ENCODE data around the gene TUBG2.

DNA sequence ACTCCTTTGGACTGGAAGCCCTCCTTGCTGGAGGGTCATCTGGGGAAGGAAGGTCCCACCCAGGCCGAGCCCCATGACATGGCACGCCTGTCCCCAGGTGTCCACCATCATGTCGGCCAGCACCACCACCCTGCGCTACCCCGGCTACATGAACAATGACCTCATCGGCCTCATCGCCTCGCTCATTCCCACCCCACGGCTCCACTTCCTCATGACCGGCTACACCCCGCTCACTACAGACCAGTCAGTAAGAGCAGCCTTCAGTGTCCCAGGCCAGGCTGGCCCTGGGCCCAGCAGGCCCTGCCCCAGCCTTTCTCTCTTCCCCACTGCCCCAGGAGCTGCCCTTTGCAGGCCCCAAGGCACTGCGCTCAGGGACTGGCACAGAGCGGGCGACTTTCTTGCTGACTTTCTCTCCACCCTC lies 6.5 kb downstream of the TUBG2 start:
- TF ChIP-seq, protein P1, sequence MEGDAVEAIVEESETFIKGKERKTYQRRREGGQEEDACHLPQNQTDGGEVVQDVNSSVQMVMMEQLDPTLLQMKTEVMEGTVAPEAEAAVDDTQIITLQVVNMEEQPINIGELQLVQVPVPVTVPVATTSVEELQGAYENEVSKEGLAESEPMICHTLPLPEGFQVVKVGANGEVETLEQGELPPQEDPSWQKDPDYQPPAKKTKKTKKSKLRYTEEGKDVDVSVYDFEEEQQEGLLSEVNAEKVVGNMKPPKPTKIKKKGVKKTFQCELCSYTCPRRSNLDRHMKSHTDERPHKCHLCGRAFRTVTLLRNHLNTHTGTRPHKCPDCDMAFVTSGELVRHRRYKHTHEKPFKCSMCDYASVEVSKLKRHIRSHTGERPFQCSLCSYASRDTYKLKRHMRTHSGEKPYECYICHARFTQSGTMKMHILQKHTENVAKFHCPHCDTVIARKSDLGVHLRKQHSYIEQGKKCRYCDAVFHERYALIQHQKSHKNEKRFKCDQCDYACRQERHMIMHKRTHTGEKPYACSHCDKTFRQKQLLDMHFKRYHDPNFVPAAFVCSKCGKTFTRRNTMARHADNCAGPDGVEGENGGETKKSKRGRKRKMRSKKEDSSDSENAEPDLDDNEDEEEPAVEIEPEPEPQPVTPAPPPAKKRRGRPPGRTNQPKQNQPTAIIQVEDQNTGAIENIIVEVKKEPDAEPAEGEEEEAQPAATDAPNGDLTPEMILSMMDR (IDR thresholded peaks at IDR 0.05; ENCODE audit: low read depth, low read length): no peak
- TF ChIP-seq POLR2A (IDR thresholded peaks at IDR 0.05; ENCODE audit: extremely low read depth, insufficient read length): no peak
